ENCODE data around the gene TNIP2.

Gene TNIP2

GRCh38 chr4:2714918-2715317, 41.2 kb downstream of the TNIP2 start:
- FAIRE-seq, result no peak

- no peak for FAIRE-seq
Measured at GRCh38 chr4:2714061-2714770, 41.9 kb downstream of the TNIP2 start.

DNA sequence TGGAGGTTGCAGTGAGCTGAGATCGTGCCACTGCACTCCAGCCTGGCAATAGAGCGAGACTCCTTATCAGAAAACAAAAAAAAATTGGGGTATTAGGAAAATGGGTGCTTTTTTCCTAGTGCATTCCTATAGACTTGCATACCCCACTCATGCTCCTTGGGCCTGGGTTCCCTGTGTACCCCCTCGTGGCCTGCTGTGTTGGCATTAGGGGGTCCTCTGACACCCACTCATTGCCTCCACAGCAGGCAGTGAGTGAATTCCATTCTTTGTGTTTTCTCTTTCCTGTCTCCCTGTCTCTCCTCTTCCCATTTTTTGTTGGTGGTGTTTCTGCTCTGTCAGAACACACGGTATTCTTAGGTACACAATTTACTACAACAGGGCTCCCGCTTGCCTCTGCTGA, 42.8 kb downstream of the TNIP2 start:
- FAIRE-seq, result no peak

GRCh38 chr4:2712261-2712842, 43.8 kb downstream of the TNIP2 start:
- FAIRE-seq, result no peak

DNA sequence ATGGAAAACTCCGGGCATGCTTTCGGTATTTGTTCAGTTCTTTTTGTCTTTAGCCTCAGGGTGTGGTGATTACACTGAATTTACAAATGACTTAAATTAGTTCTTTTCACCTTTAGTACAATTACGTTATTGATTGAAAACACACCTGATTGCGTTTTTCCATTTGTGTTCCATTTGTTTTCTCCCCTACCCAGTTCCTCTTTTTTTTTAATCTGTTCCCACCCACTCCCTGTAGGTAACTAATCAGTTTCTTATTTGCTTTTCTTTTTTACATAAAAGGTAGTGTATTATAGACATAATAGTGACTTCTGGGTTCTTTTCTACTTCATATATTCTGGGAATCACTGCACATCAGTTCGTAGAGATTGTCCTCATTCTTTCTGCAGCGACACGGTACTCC, 53.4 kb downstream of the TNIP2 start:
- FAIRE-seq, result no peak

DNA sequence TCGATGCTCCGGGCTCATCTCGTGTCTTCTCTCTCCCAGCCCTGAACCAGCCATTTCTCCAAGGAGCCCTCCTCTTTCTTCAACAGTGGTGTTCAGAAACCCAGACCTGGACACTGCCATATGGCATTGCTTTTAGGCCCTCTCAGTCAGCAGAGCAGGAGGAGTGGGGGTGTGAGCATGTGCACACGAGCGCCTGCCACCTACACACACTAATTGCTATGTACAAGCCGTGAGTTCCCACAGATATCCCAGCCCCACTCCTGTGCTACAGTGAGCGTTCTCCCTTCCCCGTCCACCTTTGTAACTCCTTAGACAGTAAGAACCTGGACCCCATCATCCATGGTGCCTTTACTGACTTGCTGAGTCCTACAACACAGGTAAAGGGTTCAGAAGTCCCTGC, 53.8 kb downstream of the TNIP2 start:
- FAIRE-seq, result no peak

- no peak for FAIRE-seq
Measured at GRCh38 chr4:2700031-2700430, 56.1 kb downstream of the TNIP2 start.

DNA sequence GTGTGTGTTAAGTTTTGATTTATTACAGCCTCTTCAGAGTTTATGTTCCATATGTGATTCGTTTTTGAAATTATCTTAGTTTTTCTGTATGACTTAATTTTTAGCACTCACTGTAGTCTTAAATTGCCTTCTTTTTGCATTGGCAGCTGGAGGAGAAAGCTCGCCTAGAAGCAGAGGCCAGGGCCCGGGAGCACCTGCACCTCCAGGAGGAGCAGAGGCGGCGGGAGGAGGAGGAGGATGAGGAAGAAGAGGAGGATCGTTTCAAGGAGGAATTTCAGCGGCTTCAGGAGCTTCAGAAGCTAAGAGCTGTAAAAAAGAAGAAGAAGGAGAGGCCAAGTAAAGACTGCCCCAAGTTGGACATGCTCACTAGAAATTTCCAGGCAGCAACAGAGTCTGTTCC, 56.6 kb downstream of the TNIP2 start:
- FAIRE-seq, result no peak

- FAIRE-seq, result no peak
Measured at GRCh38 chr4:2698951-2699505, 57.1 kb downstream of the TNIP2 start.

GRCh38 chr4:2698504-2698903, 57.6 kb downstream of the TNIP2 start:
- FAIRE-seq, result no peak

DNA sequence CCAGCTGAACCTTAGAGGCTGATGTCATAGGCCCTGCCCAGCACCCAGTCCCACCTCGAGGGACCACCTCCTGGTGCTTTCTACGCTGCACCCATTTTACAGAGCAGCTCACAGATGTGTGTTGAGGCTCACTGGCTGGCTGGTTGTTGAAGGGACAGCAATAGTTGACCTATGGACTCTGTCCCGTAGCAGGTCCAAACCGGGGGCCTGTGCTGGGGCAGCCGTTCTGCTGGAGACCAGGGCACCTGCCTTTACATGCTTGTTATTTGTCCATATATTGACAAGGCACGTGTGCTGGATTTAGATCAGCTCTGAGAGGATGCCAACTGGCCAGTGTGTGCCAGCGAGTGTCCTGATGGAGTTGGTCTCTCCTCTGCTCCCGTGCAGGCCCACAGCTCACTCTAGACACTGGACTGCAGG, 58.1 kb downstream of the TNIP2 start:
- FAIRE-seq, result no peak

DNA sequence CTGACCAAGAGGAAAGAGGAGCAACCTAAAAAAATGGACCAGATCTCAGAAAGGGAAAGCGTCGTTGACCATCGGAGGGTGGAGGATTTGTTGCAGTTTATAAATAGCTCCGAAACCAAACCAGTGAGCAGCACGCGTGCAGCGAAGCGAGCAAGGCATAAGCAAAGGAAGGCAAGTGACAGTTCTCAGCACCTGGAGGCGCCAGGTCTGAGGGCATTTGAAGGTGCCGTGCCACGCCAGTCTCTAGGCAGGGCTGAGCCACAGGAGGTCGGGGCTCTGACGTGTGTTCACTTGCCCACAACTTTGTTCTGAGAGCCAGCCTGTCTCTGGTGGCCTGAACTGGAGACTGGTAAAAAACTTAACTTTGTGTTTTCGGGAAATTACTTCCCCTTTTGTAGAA, 59.7 kb downstream of the TNIP2 start:
- FAIRE-seq, result no peak

- FAIRE-seq, result no peak
Measured at GRCh38 chr4:2695346-2696060, 60.6 kb downstream of the TNIP2 start.

DNA sequence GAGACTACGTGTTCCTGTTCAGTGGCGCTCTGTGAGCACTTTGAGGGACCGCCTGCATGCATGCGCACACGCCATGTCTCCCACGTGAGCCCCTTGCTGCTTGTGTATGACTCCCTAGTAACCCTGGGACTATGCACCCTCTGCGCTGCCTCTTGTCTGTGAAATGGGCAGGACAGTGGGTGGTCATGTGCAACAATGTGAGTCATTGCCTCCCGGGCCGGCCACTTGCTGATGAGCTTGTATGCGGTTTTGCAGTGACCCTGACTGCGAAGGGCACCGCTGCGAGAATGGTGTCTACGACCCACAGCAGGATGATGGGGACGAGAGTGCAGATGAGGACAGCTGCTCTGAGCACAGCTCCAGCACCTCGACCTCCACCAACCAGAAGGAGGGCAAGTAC, 61.4 kb downstream of the TNIP2 start:
- no peak for FAIRE-seq

DNA sequence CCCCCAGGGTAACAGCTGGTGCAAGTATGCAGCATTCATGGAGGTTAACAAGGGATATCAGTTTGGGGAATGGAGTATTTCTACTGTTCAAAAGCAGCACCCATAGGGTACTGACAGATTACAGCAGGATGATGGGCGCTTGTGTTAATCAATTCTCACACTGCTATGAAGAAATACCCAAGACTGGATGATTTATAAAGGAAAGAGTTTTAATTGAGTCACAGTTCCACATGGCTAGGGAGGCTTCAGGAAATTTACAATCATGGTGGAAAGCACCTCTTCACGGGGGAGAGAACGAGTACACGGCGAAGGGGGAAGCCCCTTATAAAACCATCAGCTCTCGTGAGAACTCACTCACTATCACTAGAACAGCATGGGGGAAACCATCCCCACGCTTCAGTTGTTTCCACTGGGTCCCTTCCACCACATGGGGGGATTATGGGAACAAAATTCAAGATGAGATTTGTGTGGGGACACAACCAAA, 64.1 kb downstream of the TNIP2 start:
- FAIRE-seq, result no peak
